Stomach (tissue), 4 donors: Measurements from ENCODE around the gene DLG5.

ENCODE experiments used
- EP300 ChIP-seq: sonication (generic); formaldehyde crosslinking; IDR thresholded peaks from one replicate; pipeline ENCODE4 v1.6.1; 2017; ENCODE audit warnings: antibody characterized with exemption
- POLR2A ChIP-seq, 4 donors: fragments of 450-650 bp; IDR thresholded peaks; one replicate each; pipeline ENCODE4 v1.6.1; 2016; ENCODE audit warnings: antibody characterized with exemption in 4 of 4, control low read depth in 2 of 4, mild to moderate bottlenecking in 1 of 4, moderate library complexity in 1 of 4
- POLR2AphosphoS5 ChIP-seq, 3 donors: sonication (generic); formaldehyde crosslinking; IDR thresholded peaks; one replicate each; pipeline ENCODE4 v1.6.1; 2016; ENCODE audit warnings: antibody characterized with exemption in 3 of 3
- TF ChIP-seq, protein P1 (sequence below), 7 experiments: fragments of 450-650 bp in 4 of 7; fragments of 200-600 bp in 3 of 7; sonication (generic) in 3 of 7; IDR thresholded peaks; one replicate each; pipeline ENCODE4 v1.5.1; 2016 to 2019; ENCODE audit warnings: antibody characterized with exemption in 7 of 7, control low read depth in 2 of 7, mild to moderate bottlenecking in 1 of 7

DNA sequence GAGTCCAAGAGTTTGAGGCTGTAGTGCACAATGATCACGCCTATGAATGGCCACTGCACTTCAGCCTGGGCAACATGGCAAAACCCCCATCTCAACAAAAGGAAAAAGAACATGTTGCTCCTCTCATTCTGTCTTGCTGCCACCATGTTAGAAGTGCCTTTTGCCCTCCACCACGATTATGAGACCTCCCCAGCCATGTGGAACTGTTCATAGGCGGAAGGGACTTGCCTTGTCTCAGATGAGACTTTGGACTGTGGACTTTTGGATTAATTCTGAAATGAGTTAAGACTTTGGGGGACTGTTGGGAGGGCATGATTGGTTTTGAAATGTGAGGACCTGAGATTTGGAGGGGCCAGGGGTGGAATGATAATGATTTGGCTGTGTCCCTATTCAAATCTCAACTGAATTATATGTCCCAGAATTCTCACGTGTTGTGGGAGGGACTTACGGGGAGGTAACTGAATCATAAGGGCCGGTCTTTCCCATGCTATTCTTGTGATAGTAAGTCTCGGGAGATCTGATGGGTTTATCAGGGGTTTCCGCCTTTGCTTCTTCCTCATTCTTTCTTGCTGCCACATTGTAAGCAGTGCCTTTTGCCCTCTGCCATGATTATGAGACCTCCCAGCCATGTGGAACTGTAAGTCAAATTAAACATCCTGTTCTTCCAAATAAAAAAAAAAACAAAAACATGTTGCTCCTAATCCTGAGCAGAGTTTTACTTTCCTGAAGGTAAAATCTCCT is 22.3 kb downstream of the DLG5 start:
- TF ChIP-seq, protein P1, sequence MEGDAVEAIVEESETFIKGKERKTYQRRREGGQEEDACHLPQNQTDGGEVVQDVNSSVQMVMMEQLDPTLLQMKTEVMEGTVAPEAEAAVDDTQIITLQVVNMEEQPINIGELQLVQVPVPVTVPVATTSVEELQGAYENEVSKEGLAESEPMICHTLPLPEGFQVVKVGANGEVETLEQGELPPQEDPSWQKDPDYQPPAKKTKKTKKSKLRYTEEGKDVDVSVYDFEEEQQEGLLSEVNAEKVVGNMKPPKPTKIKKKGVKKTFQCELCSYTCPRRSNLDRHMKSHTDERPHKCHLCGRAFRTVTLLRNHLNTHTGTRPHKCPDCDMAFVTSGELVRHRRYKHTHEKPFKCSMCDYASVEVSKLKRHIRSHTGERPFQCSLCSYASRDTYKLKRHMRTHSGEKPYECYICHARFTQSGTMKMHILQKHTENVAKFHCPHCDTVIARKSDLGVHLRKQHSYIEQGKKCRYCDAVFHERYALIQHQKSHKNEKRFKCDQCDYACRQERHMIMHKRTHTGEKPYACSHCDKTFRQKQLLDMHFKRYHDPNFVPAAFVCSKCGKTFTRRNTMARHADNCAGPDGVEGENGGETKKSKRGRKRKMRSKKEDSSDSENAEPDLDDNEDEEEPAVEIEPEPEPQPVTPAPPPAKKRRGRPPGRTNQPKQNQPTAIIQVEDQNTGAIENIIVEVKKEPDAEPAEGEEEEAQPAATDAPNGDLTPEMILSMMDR (IDR thresholded peaks at IDR 0.05): no peak
- TF ChIP-seq POLR2A (IDR thresholded peaks at IDR 0.05) (no peak), POLR2AphosphoS5 (IDR thresholded peaks at IDR 0.05) (peak in 1 of 3 donors; percentile 34), EP300 (no peak)
